GM23248 (cell line): Measurements from ENCODE around the gene THSD4. TPM values are rescaled to one million over a fixed set of nuclear protein-coding genes. Genes with fewer than 3 reads are reported as not detected.

ENCODE experiments used
- DNase-seq: peaks from one replicate; pipeline ENCODE4 v3.0.0-alpha.2; 2015
- H2AFZ ChIP-seq: fragments of 200-600 bp; sonication (generic); 2 replicates; pipeline ENCODE4 v1.6.1; 2016; ENCODE audit warnings: antibody characterized with exemption
- H3F3A ChIP-seq: fragments of 200-600 bp; sonication (generic); 2 replicates; pipeline ENCODE4 v1.6.1; 2016; ENCODE audit warnings: mild to moderate bottlenecking, antibody characterized with exemption, mixed run types; ENCODE audit not compliant: insufficient read depth
- H3K27ac ChIP-seq: fragments of 200-600 bp; sonication (generic); 2 replicates; pipeline ENCODE4 v1.5.1; 2016; ENCODE audit warnings: mild to moderate bottlenecking
- H3K27me3 ChIP-seq: fragments of 200-600 bp; sonication (generic); replicated peaks from 2 replicates; pipeline ENCODE4 v1.6.1; 2016; ENCODE audit warnings: mild to moderate bottlenecking; ENCODE audit not compliant: insufficient read depth
- H3K36me3 ChIP-seq: fragments of 200-600 bp; sonication (generic); 2 replicates; pipeline ENCODE4 v1.6.1; 2016; ENCODE audit warnings: low read depth, mild to moderate bottlenecking
- H3K4me1 ChIP-seq: fragments of 200-600 bp; sonication (generic); 2 replicates; pipeline ENCODE4 v1.6.1; 2016; ENCODE audit warnings: mild to moderate bottlenecking; ENCODE audit not compliant: insufficient read depth
- H3K4me2 ChIP-seq: fragments of 200-600 bp; sonication (generic); one replicate; pipeline ENCODE4 v1.6.1; 2016; ENCODE audit warnings: mild to moderate bottlenecking; ENCODE audit not compliant: unreplicated experiment
- H3K4me3 ChIP-seq: fragments of 200-600 bp; sonication (generic); 2 replicates; pipeline ENCODE4 v1.5.1; 2016; ENCODE audit warnings: mild to moderate bottlenecking
- H3K79me2 ChIP-seq: fragments of 200-600 bp; sonication (generic); 2 replicates; pipeline ENCODE4 v1.6.1; 2016; ENCODE audit warnings: mild to moderate bottlenecking; ENCODE audit not compliant: insufficient read depth
- H3K9ac ChIP-seq: fragments of 200-600 bp; sonication (generic); 2 replicates; pipeline ENCODE4 v1.6.1; 2016; ENCODE audit warnings: mild to moderate bottlenecking
- H3K9me2 ChIP-seq: fragments of 200-600 bp; sonication (generic); 2 replicates; pipeline ENCODE4 v1.6.1; 2016; ENCODE audit warnings: mixed run types, mild to moderate bottlenecking, moderate library complexity; ENCODE audit not compliant: insufficient read depth
- H3K9me3 ChIP-seq: fragments of 200-600 bp; sonication (generic); one replicate; pipeline ENCODE4 v1.6.1; 2017; ENCODE audit warnings: low read depth
- H4K20me1 ChIP-seq: fragments of 200-600 bp; sonication (generic); 2 replicates; pipeline ENCODE4 v1.6.0; 2016; ENCODE audit not compliant: insufficient read depth
- EZH2 ChIP-seq: fragments of 200-600 bp; sonication (generic); IDR thresholded peaks from 2 replicates; pipeline ENCODE4 v1.6.1; 2018; ENCODE audit warnings: antibody characterized with exemption, mild to moderate bottlenecking; ENCODE audit not compliant: insufficient read depth, poor library complexity, severe bottlenecking
- EZH2phosphoT487 ChIP-seq: fragments of 200-600 bp; sonication (generic); IDR thresholded peaks from 2 replicates; pipeline ENCODE4 v1.6.1; 2018; ENCODE audit warnings: antibody characterized with exemption, moderate library complexity, mild to moderate bottlenecking, low read depth; ENCODE audit not compliant: insufficient read depth
- WGBS, 2 experiments: methylation state at CpG; one replicate each; pipeline ENCODE4 v1.1.6; 2015 to 2017; ENCODE audit warnings: low lambda C conversion rate in 2 of 2, low coverage in 1 of 2; ENCODE audit errors: missing lambda C conversion rate in 2 of 2; 5-methylcytosine and 5-hydroxymethylcytosine counted together
- in situ Hi-C: fragments of 300-500 bp; cut with MboI; formaldehyde crosslinking; loops from 2 replicates; pipeline ENCODE4 v1.15.0; 2020
- polyA plus RNA-seq: library from polyadenylated mRNA; unstranded; fragments of >200 nt; fragmentation: Nextera tagmentation; extraction: Ambion mirVana; gene quantifications from 2 replicates; pipeline ENCODE4 v1.2.1, GENCODE V29; 2016
- total RNA-seq: library from RNA; depleted of rRNA; stranded (reverse); fragments of >200 nt; shearing (Covaris generic); gene quantifications from 2 replicates; pipeline ENCODE4 v1.2.3, GENCODE V29; 2014

Gene THSD4
- total and polyA plus RNA-seq, 2 experiments from 2014 or later: 14.2 to 58.9 TPM

DNA sequence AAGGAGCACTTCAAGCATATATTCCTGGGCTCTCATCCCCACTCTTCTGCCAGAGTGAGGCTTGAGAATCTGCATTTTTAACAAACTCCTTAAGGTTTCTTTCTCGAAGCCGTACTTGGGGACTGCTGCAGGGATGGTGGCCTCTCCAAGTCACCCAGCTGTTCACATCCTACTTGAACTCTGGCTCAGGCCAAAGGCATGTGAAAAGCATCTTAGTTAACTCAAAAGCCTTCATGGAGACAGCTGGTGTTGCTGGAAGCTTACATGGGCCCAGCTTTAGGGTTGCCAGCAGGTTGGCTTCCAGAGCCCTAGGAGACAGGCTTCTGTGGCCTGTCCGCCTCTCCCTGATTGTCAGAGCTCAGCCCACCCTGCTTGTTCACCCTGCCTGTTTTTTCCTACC is 139.2 kb downstream of the THSD4 start:
- Histone ChIP-seq H3K36me3 (peaks cover 6% of the 10 kb centered on the region), H3F3A (no peaks in the 10 kb centered on the region), H4K20me1 (no peaks in the 10 kb centered on the region), H2AFZ (no peak overlapping the region), H3K27ac (no peak overlapping the region), H3K4me2 (no peak overlapping the region), H3K79me2 (no peaks in the 10 kb centered on the region), H3K9ac (no peak overlapping the region), H3K27me3 (no peaks in the 10 kb centered on the region), H3K9me3 (no peaks in the 10 kb centered on the region), H3K9me2 (no peaks in the 10 kb centered on the region), H3K4me1 (peaks cover 11% of the 10 kb centered on the region), H3K4me3 (no peak overlapping the region)
- in situ Hi-C loops: no loop called here
- DNase-seq: no peak
- WGBS, 2 experiments: 96 to 100% methylated on average over 3 of the region's 3 CpGs
- no peak for TF ChIP-seq EZH2
- no peak for TF ChIP-seq EZH2phosphoT487

GRCh38 chr15:71256934-71257664 is 141.8 kb downstream of the THSD4 start:
- DNase-seq: no peak
- H3K9me2 ChIP-seq: no peaks in the 10 kb centered on the region
- WGBS, 2 experiments: 91 to 97% methylated on average over 5 of the region's 5 CpGs
- H3K36me3 ChIP-seq: peaks cover 6% of the 10 kb centered on the region
- no peak overlapping the region for H3K27ac ChIP-seq
- no peak overlapping the region for H3K4me3 ChIP-seq
- no peak overlapping the region for H3K9ac ChIP-seq
- in situ Hi-C loops: no loop called here
- no peaks in the 10 kb centered on the region for H4K20me1 ChIP-seq
- H3K4me2 ChIP-seq: no peak overlapping the region
- peaks cover 3% of the 10 kb centered on the region; the same call in 1 of the 2 replicates for H3K4me1 ChIP-seq
- H3F3A ChIP-seq: no peaks in the 10 kb centered on the region
- no peaks in the 10 kb centered on the region for H3K79me2 ChIP-seq
- TF ChIP-seq EZH2 (no peak), EZH2phosphoT487 (no peak)
- no peak overlapping the region for H2AFZ ChIP-seq
- no peaks in the 10 kb centered on the region for H3K9me3 ChIP-seq
- H3K27me3 ChIP-seq: no peaks in the 10 kb centered on the region

DNA sequence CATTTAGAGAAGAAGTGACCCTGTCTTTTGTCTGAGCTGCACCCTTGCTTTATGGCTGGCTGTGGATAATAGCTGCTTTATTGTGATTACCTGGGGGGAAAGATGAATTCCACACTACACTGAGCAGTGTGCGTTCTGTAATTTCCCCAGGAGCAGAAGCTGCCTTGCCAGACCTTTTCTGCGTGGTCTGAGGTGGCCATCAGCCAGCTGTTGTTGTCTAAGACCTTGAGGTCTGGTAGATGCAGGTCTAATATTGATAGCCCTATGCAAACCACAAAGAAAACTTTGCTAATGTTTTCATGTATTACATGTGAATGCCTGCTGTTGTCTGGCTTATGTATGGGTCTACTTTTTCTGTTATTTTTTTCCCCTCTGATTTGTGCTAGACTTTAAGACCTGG is 144.6 kb downstream of the THSD4 start:
- WGBS, 2 experiments: 96 to 98% methylated on average over 2 of the region's 2 CpGs
- Histone ChIP-seq H3K9me2 (no peaks in the 10 kb centered on the region), H2AFZ (no peak overlapping the region), H3K9ac (no peak overlapping the region), H3K79me2 (no peaks in the 10 kb centered on the region), H3K27ac (no peak overlapping the region), H3K9me3 (no peaks in the 10 kb centered on the region), H3K36me3 (peaks cover 6% of the 10 kb centered on the region), H4K20me1 (no peaks in the 10 kb centered on the region), H3K4me1 (no peaks in the 10 kb centered on the region), H3K4me3 (no peak overlapping the region), H3F3A (no peaks in the 10 kb centered on the region), H3K27me3 (no peaks in the 10 kb centered on the region), H3K4me2 (no peak overlapping the region)
- TF ChIP-seq EZH2 (no peak), EZH2phosphoT487 (no peak)
- in situ Hi-C loops: no loop called here
- DNase-seq: no peak

GRCh38 chr15:71261418-71261817 is 146.1 kb downstream of the THSD4 start:
- no peaks in the 10 kb centered on the region for H3K9me3 ChIP-seq
- no peaks in the 10 kb centered on the region for H3K4me1 ChIP-seq
- H3K9me2 ChIP-seq: no peaks in the 10 kb centered on the region
- no peaks in the 10 kb centered on the region for H3F3A ChIP-seq
- H3K4me2 ChIP-seq: no peak overlapping the region
- H3K36me3 ChIP-seq: peaks cover 8% of the 10 kb centered on the region
- in situ Hi-C loops: no loop called here
- TF ChIP-seq EZH2phosphoT487 (no peak), EZH2 (no peak)
- DNase-seq: no peak
- no peak overlapping the region for H3K4me3 ChIP-seq
- no peaks in the 10 kb centered on the region for H3K27me3 ChIP-seq
- no peaks in the 10 kb centered on the region for H3K79me2 ChIP-seq
- 93 to 98% methylated on average over 2 of the region's 2 CpGs for WGBS, 2 experiments
- H4K20me1 ChIP-seq: no peaks in the 10 kb centered on the region
- no peak overlapping the region for H3K27ac ChIP-seq
- no peak overlapping the region for H2AFZ ChIP-seq
- no peak overlapping the region for H3K9ac ChIP-seq
